ENCODE data around the gene BCORL1.
A peak's percentile ranks its signal among the peaks of the same experiment; 100 is the strongest.

BCORL1 gene

DNA sequence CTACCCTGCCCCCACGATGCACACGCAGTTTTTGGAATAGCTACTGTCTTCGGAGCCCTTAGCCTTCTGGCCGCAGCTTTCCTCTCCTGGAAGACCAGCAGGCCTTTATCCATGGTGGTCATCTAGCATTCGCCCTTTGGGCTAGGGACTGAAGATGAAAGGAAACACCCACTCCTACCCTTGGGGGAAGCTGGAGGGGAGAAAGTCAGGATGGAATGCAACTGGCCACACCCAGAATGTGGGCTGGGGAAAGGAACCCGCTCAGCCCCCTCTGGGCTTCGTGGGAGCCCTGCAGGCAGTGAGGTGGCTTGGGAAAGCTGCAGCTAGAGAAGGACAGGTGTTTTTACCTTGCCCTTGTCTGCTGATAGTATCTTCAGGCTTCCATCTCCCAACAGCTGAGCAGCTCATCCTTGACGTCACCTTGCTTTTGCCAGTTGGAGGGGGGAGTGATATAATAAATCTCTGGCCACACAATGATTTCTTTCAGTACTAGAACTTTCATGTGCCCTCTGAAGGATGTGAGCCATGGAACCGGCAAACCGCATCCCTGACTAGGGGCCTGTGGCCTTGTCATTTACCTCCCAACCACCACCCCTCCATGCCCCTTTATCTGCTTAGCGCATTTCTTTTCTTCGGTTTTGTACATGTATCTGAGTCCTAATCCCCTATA is 68.9 kb downstream of the BCORL1 start:
- no peak for DNase-seq (ENCODE audit: low read depth)
- TF ChIP-seq, protein P1, sequence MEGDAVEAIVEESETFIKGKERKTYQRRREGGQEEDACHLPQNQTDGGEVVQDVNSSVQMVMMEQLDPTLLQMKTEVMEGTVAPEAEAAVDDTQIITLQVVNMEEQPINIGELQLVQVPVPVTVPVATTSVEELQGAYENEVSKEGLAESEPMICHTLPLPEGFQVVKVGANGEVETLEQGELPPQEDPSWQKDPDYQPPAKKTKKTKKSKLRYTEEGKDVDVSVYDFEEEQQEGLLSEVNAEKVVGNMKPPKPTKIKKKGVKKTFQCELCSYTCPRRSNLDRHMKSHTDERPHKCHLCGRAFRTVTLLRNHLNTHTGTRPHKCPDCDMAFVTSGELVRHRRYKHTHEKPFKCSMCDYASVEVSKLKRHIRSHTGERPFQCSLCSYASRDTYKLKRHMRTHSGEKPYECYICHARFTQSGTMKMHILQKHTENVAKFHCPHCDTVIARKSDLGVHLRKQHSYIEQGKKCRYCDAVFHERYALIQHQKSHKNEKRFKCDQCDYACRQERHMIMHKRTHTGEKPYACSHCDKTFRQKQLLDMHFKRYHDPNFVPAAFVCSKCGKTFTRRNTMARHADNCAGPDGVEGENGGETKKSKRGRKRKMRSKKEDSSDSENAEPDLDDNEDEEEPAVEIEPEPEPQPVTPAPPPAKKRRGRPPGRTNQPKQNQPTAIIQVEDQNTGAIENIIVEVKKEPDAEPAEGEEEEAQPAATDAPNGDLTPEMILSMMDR (conservative IDR thresholded peaks at IDR 0.05; ENCODE audit: low read depth, low read length) = no peak
- H3K4me3 ChIP-seq (ENCODE audit: low read depth, low read length) = no peak overlapping the region

DNA sequence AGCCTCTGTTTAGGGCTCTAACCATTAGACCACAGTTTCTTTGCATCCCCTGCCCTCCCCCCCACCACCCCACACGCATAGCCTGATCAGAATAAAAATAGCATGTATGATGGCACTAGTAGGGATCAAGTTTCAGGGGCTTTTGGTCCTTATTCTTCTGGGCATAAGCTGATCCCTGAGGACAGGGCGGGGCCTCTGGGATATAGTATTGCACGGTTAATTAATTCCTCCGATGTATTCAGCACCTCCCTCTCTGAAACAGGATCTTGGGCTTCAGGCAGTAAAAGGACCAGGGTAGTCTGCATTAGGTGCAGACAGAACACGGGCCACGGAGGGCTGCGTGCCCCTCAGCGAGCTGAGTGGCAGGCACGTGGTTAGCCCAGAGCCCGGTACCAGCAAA is 70.8 kb downstream of the BCORL1 start:
- TF ChIP-seq, protein P1 (conservative IDR thresholded peaks at IDR 0.05; ENCODE audit: low read depth, low read length) = no peak
- DNase-seq (ENCODE audit: low read depth) = no peak

GRCh38 chrX:130055103-130055502 is 72.7 kb downstream of the BCORL1 start:
- peak; percentile 65 for DNase-seq (ENCODE audit: low read depth)

More for the DNA sequence above, 70.8 kb downstream of the BCORL1 start:
- H3K4me3 ChIP-seq (ENCODE audit: low read depth, low read length) = no peak overlapping the region

DNA sequence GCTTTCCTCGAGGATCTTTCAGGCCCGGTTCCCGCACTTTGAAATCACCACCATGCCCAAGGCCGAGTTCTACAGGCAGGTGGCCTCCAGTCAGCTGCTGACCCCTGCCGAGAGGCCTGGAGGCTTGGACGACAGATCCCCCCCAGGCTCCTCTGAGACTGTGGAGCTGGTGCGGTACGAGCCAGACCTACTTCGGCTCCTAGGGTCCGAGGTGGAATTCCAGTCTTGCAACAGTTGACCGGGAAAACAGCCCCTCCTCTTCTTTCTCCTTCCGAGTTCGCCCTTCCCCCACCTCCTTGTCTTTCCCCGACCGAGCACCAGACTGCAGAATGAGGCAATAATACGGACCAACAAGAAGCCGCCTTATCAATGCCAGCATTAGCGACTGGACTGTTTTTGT is 73.5 kb downstream of the BCORL1 start:
- TF ChIP-seq, protein P1 (conservative IDR thresholded peaks at IDR 0.05; ENCODE audit: low read depth, low read length) = no peak
- H3K4me3 ChIP-seq (ENCODE audit: low read depth, low read length) = no peak overlapping the region
- no peak for DNase-seq (ENCODE audit: low read depth)

More at GRCh38 chrX:130055103-130055502, 72.7 kb downstream of the BCORL1 start:
- TF ChIP-seq, protein P1 (conservative IDR thresholded peaks at IDR 0.05; ENCODE audit: low read depth, low read length) = peak; percentile 9
- H3K4me3 ChIP-seq (ENCODE audit: low read depth, low read length) = no peak overlapping the region

DNA sequence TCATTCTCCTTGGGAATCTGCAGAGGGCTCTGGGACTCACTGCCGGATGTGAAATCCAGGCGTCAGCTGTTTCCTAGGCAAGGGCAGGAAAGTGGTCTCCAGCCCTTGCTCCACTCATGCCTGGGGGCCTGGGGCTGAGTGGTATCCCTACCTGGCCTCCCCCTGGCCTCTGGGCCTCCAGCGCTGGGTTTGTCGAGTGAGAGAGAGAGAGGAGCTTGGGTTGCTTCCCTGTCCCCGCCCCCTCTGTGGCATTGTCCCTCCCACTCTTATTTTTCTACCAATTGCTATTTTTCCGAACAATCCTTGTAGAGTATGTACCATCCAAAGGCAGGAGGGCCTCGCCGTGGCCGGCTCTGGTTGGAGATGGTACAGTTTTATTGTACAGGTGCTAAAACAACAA is 74.8 kb downstream of the BCORL1 start:
- TF ChIP-seq, protein P1 (conservative IDR thresholded peaks at IDR 0.05; ENCODE audit: low read depth, low read length) = no peak
- H3K4me3 ChIP-seq (ENCODE audit: low read depth, low read length) = no peak overlapping the region
- DNase-seq (ENCODE audit: low read depth) = peak; percentile 14

DNA sequence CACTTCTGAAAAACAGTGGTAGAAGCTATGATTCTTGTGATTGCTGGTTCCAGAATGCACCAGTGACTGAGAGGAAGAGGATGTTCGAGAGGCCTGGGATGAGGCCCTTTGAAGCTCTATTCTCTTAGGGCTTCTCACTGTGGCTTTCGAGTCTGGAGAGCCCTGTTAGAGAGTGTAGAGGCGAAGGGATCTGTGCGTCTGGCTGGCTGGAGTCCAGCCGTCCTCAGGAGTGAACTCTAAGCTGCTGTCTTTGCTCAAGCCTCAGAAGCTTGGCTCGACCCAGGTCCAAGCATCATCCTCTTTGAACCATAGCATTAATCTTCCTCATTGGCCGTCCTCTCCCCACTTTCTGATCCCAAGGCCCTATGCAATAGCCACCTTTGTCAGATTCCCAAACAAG is 76.2 kb downstream of the BCORL1 start:
- TF ChIP-seq, protein P1 (conservative IDR thresholded peaks at IDR 0.05; ENCODE audit: low read depth, low read length) = no peak
- DNase-seq (ENCODE audit: low read depth) = no peak
- H3K4me3 ChIP-seq (ENCODE audit: low read depth, low read length) = no peak overlapping the region

Data from choroid plexus epithelial cell (primary cell).